Measurements from ENCODE around the gene ADRB2.

DNA sequence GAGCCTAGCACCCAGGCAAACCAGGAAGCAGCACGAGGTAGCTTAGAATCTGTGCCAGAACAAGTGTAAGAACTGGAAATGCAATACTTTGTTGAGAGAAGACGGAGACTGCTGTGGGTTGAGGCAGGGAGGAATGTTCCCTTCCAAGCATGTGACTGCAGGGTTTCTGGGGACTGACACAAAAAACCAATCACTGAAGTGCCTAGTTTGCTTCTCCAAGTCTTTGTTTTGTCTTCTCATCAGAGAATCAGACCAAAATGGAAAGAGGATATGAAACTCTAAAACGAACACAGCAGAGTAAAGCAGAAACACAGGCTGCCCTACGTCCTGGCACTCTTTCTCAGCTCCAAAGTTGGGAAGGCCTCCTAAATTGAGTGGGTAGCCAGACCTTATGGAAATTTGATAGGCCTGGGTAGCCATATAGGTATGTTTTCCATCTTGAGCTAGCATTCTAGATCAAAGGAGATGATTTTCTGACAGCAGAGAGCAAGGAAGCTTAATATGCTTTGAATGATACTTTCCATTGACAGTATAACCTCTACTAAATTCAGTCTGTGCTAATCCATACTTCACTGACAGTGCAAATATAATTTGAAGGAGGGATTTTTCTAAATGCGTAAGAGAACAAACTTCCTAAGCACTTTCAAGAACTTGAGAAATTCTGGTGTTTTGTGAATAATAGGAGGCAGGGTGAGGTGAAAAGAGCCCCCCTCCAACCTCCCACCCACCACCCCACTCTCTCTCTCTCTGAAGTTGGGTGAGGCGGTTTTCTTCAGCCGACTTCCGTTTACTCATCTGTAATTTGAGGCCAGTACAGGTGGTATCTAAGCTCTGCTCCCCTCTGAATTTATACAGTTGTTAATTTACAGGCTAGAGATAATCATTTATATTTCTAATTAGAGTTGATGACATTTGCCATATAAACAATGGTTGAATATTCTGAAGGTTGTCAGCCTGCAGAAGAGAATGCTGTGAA, 5.5 kb downstream of the ADRB2 start:
- TF ChIP-seq, protein P1, sequence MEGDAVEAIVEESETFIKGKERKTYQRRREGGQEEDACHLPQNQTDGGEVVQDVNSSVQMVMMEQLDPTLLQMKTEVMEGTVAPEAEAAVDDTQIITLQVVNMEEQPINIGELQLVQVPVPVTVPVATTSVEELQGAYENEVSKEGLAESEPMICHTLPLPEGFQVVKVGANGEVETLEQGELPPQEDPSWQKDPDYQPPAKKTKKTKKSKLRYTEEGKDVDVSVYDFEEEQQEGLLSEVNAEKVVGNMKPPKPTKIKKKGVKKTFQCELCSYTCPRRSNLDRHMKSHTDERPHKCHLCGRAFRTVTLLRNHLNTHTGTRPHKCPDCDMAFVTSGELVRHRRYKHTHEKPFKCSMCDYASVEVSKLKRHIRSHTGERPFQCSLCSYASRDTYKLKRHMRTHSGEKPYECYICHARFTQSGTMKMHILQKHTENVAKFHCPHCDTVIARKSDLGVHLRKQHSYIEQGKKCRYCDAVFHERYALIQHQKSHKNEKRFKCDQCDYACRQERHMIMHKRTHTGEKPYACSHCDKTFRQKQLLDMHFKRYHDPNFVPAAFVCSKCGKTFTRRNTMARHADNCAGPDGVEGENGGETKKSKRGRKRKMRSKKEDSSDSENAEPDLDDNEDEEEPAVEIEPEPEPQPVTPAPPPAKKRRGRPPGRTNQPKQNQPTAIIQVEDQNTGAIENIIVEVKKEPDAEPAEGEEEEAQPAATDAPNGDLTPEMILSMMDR (IDR thresholded peaks at IDR 0.05), result no peak
- no peak for TF ChIP-seq POLR2A (IDR thresholded peaks at IDR 0.05)

Data from stomach (tissue), 4 donors.